Activated CD4-positive, alpha-beta T cell treated with anti-CD3 and anti-CD28 coated beads, Interleukin-10, Interleukin-2, amounts not matched to agents 100 ng/mL and 50 ng/mL, durations not matched to agents 16 hours and 8 hours (primary cell): ENCODE measurements around the gene MSI2.
"Not testable (repeated sequence)": the region's sequence is repeated elsewhere in the genome, so short reads cannot be mapped to it uniquely, and the experiment has no call there.

Source experiments
- DNase-seq: peaks from one replicate; pipeline ENCODE4 v3.0.0-alpha.2; 2020

The MSI2 gene

DNA sequence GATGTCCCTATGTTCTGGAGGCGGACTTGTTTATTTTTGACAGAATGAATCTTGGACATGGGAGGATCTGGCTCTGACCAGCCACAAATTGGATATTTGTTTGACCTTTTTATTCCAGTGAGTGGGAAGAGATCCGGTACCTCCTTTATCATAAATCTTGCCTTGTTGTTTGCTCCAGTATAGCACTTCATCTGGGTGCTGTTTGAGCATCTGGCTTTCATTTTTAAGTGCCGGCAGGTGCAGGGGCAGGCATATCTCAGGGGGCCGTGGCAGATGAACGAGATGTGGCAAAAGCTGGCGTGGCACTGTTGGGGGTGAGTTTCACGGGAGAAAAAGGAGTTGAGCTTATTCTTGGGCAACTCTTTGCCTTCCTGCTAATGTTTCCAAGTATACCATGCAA, 37.8 kb downstream of the MSI2 start:
- no peak for DNase-seq

DNA sequence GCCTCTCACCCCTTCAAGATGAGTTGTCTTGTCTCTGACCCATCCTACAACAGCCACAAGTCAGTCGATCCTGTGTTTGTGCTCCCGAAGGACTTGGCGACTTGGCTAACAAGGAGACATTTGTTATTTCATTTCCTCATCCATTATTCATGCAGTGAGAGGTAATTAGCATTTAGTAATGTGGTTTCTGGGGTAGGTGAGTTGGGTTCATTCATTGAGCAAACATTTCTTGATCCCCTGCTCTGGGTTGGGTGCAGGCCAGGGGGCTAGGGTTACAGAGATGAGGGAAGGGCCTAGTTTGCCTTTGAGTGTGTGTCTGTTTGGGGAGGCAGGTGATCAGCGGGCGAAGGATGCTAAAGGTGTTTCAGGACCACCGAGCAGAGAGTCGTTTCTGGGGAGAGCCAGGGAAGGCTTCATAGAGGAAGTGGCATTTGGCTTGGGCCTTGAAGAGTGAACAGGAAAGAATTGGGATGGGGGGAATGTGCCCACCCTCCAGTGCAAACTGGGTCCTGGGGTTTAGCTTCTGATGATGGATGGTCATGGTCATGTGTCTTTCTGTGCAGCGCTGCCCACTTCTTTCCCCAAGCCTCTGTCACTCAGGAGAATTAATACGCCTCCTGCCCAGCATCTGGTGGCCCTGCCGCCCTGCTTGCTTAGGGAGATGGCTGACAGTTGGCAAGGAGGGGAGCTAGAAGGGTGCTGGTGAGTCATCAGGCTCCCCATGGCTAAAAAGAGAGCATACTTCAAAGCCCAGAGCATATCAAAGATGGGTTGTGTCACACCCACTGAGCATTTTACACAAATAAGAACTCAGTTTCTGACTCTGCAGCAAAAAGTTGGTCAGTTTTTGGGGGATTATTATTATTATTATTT, 38.5 kb downstream of the MSI2 start:
- peak; percentile 16 for DNase-seq

DNA sequence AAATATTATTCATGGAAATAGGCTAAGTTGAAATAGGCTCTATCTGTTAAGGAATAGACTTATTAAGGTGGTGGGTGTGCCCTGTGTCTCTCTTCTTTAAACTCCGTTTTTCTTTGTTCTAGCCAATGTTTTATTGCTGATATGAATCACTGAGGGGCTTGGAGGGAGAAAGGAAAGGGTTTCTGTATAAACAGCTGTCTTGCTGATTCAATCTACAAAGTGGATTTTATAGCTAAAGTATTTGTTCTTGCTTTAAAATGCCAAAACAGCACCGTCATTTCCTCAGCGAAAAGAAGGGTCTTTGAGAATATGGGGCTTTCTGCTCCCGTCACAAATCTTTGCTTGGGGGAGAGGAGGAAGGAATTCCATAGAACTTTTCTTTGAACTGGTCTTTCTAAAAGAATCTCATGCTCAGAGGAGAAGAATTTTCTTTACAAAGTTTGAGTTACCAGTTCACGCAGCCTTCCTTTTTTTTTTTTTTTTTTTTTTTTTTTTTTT, 39.3 kb downstream of the MSI2 start:
- DNase-seq, result no peak

DNA sequence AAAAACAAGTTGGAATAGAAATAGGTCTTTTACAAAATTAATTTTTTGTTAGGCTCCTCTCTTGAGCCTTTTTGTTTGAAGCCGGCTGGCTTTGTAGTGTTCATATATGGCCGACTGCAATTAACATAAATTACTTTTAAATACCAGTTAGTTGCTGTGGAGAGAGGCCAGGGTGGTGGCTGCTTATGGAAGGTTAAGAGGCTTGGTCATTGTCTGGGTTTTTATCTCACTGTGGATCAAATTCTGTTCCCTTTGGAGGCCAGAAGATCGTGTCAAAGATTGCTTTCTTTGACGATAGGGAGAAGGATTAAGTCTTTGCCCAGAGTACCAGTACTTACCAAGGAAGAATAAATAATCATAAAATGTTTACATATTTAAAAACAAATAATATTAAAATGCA, 39.9 kb downstream of the MSI2 start:
- no peak for DNase-seq

DNA sequence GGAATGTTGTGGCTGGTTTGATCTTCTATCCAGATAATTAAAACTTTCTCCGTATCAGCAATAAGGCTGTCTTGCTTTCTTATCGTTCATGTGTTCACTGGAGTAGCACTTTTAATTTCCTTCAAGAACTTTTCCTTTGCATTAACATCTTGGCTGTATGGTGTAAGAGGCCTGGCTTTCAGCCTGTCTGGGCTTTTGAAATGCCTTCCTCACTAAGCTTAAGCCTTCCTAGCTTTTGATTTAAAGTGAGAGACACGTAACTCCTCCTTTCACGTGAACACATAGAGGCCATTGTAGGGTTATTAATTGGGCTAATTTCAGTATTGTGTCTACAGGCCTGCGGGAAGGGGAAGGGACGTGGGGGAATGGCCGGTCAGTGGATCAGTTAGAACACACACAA, 42.9 kb downstream of the MSI2 start:
- no peak for DNase-seq

DNA sequence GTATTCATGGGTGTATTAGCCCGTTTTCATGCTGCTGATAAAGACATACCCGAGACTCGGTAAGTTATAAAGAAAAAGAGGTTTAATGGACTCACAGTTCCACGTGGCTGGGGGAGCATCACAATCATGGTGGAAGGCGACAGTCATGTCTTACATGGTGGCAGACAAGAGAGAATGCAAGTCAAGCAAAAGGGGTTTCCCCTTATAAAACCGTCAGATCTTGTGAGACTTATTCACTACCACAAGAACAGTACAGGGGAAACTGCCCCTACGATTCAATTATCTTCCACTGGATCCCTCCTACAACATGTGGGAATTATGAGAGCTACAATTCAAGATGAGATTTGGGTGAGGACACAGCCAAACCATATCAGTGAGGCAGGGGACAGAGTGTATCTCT, 44.3 kb downstream of the MSI2 start:
- not testable (repeated sequence) for DNase-seq

DNA sequence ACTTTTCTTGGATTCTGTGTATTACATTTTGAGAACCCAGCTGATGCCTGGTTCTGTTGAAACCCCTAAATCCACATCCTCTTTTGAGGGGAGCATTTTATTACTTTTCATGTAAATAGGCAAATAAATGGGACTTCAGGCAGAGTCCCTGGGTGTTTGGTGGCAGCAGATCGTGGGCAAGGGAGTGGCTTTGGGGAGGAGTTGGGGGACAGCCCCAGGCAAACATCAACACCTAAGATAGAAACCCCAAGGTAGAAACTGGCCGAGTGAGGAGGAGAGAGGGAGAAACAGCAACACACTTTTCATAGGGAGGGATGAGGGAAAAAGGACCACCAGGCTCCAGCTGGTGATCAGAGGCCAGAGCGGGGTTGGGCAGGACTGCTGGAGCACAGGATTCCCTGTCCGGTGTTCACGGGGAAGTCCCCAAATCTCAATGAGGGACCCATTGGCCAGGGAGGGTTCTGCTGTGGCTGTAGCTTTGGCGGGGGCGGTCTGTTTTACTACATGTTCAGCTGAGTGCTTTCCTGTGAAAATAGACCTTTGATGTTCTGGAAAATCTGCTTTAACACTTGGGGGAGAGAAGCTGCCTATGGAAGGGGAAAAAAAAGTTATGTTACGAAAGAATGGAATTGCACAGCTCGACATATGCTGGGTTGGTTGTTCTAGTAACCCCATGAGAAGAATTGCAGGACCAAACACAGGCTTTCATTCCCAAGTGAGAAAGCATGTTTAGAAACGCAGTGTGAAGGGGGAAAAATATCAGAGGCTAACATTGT, 46.6 kb downstream of the MSI2 start:
- no peak for DNase-seq

DNA sequence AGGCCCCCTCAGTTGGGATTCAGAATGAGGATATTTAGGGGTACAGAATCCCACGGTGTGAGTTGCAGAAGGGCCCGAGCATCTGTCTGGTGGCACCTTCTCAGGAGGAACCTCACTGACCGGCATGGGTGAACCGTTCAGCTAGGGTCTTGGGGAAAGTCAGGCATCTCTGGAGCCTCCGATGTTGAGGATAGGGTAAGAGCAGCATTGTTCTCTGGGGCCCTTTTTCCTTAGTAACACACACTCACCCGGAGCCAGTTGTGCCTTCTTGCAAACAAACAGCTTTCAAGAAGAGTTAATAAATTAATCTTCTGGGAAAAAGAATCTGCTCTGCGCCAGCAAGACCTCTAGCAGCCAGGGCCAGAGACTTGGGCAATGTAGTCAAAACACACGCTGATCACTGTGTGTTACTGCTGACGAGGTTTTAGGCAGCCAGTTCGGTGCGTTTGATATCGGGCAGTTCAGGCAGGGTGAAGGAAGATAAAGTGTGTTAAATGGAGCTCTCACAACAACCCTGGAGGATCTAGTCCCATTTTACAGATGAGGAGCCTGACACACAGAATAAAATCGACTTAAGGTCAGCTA, 48.9 kb downstream of the MSI2 start:
- no peak for DNase-seq

DNA sequence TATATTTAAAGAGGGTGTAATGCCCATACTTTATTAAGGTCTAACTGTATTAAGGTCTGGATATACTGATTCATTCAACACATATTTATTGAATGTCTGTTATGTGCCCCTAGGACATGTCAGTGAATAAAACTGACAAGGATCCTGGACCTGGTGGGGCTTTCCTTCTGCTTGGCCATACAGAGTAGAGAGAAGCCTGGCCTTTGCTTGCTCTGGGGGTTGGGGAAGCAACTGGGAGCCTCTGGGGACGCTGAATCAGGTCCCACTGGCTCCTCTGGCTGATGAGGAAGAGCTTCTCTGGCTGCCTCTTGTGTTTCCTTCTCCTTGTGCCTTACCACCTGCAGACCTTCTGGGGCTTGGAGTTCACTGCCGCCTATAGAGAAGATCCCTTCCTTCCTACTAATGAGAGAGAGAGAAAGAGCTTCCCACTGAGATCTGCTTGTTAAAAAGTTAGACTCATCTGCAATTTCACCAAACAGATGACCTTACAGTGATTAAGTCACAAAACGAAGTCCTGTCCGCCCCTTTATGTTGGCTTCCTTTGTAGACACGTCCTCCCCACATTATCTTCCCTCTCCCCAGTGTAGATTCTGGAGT, 49.7 kb downstream of the MSI2 start:
- DNase-seq, result no peak

DNA sequence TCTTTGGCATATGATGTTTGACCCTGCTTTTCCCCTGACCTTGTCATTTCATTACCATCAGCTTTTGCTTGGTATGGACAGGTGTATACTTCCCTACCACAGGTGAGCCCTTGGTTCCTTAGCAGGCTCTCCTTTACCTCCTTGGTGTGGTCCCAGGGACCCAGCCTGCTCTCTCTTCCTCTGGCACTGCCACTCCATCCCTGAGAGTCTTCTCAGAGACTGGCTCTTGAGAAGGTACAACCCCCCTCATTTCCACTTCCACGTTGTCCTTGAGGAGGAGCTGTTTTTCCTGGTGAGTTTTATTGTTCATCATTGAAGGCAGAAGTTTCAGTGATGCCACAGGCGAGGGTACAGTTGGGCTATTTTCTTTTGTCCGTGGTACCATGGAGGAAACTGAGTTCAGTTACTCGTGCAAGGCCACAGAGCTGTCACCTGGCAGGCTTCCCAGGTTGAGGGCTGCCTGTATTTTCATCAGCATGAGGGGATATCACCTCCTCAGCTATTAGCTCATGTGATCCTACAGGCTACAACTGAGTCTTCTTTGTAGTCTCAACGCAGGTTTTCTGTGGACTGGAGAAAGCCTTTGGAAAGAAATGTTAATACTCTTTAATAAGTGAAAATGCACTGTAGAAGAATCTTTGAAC, 52.3 kb downstream of the MSI2 start:
- no peak for DNase-seq

DNA sequence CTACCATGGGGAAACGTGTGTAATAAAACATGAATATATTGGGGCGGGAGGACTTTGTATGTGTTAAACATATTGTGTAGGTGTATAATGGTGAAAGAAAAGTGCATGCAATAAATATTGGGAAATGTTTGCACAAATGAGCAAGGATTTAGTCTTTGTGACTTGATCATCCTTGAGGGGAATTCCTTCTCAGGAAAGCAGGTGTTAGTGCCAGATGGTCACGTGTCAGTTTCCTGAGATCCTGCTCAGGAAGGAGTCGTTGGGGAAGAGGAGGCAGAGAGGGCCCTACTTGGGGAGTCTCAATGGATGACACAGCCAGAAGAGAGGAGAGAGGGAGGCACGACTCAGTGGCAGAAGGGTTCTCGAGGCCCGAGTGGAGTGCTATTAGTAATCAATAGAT, 53.2 kb downstream of the MSI2 start:
- no peak for DNase-seq

DNA sequence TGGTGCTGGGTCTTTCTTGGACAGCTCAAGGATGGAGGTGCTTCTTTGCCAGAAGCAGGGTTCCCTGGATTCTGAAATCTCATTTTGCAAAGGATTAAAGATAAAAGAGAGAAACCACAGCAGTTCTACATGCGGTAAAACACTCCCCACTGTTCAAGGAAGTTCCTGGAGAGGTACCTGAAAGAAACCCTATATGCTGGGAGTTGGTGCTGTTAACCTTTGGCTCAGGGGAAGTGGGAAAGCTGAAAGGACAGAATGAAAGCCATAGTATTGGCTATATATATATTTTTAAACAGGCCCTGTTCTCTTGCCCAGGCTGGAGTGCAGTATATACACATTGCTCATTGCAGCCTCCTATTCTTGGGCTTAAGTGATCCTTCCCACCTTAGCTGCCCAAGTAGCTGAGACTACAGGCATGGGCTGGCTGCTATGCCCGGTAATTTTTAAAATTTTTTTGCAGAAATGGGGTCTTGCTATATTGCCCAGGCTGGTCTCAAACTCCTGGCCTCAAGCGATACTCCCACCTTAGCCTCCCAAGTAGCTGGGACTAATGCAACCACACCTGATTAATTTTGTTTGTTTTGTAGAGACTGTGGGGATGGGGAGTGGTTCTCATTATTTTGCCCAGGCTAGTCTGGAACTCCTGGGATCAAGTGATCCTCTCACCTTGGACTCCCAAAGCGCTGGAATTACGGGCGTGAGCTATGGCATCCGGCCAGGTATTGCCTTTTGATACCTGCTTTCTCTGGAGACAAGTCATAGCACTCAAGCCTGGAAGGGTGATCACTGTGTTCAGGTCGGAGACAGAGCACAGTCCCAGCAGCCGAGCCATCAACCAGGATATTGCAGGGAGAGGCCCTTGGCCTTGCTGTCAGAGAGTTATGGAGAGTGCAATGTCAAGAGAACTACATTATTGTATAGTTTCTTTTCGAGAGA, 55.2 kb downstream of the MSI2 start:
- DNase-seq, result no peak

DNA sequence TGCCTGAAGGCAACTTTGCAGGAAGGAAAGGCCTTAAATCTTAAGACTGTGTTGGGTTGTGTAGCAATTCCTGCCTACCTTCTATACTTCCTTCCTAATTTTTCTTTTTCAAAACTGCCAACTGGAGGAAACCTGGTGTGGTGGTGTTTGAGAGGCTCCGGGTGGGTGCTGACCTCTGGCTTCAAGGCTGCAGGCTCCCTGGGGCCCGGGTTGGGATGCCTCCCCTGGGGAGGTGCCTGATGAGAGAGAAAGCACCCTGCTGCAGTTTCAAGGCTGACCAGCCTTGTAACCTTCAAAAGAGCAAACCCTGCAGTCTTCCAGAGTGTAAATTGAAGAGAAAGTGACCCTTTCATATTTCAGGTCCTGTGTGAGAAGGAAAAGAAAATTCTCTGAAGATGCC, 55.9 kb downstream of the MSI2 start:
- no peak for DNase-seq

DNA sequence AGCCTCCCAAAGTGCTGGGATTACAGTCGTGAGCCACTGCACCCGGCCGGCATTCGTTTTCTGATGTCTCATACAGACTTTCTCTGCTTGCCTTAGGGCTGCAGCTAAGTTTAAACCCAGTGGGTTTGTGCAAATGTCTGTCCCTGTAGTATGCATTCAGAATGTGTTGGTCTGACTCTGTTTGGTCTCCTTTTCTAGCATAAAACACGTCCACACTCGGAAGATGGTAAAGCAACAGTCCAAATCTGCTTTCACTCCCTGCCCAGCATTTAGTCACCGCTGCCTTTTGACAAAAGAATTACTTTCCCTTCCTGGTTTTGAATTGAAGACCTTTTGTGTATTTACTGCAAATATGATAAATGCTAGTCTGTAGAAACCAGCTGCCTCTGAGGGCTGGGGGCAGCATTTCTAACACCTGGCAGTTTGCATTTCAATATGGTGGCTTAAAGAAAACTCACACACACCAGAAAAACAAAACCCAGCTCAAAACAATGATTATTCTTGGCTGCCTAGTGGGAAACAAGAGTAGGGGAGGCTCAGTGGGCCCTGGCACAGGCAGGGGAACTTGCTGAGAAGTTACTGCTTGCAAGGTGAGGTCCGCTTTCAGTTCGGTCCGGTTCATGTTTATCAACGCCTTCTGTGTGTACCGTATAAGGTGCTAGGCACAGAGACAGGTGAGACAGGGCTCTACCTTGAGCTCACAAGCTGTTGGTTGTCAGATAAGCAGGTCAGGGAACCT, 56.9 kb downstream of the MSI2 start:
- DNase-seq, result no peak

DNA sequence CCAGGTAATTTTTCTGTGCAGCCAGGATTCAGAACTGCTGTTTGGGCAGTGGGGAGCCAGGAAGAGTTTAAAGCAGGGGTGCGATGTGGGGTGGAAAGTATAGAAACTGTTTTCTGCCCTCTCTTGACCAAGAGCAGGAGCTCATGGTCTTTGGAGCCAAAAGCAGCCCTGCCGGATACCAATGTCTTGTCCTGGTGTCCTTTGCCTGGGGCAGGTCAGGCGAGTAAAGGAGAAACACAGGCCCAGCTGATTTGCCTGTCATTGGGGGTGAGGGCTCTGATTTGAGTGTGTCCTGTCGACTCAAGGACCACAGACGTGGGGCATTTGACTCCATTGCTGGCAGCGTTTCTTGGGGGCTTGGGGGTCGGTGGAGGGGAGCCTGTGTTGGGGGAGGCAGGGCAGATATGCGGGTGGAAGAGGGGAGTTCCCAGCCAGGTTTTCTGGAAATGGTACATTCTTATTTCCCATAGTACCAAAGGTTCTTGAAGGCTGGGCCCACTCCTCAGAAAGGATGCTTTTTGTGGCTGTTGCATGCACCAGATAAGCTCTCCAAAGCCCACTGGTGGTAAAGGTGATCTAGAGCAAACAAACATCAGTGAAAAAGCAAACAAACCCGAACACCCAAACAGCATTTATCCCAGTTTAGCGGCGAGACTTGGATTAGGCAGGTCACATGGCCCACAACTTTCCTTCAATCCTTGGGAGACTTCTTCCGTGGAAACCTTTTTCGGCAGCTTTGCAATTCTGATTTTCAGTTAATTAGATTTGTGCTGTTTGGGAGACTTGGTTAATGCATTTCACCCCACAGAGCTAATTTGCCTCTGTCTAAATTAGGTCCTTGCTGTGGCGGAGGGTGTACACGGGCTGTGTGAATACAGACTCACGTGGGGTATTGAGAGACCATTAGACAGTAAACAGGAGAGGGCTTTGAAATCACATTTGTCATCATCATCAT, 59.0 kb downstream of the MSI2 start:
- DNase-seq, result no peak

DNA sequence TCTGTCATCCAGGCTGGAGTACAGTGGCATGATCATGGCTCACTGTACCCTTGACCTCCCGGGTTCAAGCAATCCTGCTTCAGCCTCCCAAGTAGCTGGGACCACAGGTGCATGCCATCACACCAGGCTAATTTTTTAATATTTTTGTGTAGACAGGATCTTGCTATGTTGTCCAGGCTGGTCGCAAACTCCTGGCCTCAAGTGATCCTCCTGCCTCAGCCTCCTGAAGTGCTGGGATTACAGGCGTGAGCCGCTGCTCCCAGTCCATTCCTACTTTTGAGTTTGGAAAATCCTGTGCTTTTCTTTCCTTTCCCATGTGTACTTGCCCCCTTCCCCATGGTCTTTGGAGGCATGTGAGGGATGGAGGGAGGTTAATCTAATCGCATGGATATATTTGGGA, 60.0 kb downstream of the MSI2 start:
- no peak for DNase-seq

DNA sequence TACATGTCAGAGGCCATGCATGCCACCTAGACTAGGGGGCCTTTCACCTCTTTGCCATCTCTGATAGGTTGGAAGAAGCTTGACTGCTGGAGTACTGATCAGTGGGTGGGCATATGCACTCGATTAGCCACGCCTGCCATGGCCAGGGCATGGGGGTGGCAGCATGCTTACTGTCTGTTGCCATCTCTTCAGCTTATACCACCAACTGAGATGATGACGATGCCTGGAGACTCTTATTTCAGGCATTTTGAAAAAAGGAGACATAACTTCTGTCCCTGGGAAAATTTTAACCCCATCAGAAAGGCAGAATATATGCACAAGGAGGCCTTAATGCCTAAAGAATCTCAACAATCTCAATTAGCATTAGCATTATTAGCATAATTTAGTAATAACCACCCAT, 60.8 kb downstream of the MSI2 start:
- no peak for DNase-seq

DNA sequence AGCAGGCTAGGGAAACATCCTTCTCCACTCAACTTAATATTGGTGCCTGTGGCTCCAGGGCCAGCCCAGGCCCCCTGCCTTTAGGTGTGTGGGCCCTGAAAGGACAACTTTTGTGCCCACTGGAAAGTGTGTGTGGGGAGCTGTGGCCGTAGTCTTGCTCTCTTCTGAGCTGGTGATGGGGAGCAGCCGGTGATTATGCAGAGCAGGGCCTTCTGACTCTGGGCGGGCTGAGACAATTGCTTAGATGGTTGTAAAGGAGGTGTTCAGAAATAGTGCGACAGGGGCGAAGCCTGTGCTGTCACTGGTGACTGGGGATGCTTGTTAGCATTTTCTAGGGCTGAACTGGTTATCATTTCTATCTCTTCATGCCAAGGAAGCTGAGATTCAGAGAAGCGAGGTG, 62.6 kb downstream of the MSI2 start:
- no peak for DNase-seq

DNA sequence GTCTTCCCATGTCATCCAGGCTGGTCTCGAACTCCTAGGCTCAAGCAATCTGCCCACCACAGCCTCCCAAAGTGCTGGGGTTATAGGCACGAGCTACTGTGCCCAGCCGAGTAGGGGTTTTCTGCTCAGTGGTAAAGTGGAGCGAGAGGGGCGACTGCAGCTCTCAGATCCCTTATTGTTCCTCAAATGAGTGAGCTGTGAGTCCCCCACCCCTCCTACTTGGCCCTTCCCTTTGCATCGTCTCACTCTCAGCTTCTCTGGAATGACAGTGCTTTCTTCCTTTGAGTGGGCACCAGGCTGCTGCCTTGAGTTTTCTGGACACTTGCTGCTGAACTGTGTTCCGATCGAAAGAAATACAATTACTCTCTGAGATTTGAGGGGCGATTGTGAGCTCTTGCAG, 63.5 kb downstream of the MSI2 start:
- no peak for DNase-seq

DNA sequence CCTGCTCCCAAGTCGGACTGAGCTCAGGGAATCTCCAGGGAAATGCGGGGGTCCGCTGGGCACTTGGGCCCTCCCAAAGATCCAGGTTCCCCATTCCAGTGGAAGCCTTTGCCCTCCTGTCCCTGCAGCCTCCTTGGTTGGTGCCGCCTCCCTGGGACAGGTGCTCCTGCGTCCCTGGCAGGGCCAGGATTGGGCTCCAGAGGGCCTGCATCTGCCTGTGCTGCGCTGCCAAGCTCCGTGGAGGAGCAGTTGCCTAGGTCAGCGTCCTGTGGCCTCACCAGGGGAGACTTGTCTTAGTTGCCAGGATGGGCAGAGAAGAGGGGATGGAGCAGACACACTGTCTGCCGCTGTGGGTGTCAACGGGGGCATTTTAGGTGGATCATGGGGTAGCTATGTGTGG, 67.1 kb downstream of the MSI2 start:
- DNase-seq, result no peak
